GM19240 (cell line): ENCODE measurements around the gene RDH8.

Experiments
- DNase-seq: peaks from one replicate; pipeline ENCODE4 v3.0.0; 2011; ENCODE audit warnings: low spot score; ENCODE audit not compliant: insufficient read length

Gene RDH8, protein sequence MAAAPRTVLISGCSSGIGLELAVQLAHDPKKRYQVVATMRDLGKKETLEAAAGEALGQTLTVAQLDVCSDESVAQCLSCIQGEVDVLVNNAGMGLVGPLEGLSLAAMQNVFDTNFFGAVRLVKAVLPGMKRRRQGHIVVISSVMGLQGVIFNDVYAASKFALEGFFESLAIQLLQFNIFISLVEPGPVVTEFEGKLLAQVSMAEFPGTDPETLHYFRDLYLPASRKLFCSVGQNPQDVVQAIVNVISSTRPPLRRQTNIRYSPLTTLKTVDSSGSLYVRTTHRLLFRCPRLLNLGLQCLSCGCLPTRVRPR

DNA sequence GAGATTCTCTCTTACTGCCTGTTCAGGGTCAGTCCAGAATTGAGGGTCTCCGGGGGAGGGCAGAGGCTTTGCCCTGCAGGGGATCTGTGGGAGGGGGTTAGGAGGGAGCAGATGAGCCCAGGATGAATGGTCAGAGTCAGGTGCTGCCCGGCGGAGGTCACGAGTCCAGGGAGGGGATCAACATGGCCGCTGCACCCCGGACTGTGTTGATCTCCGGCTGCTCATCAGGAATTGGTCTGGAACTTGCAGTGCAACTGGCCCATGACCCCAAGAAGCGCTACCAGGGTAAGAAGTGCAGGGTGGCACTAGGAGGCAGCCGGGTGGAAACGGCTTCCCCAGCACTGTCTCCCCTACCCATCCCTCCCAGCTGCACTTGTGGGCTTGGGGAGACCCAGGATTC is at the start of gene RDH8:
RDH8 (plus strand) TSS at position 168 of the 400 bp plus-strand sequence; CDS start at position 183, 15 bp downstream.
- DNase-seq = no peak

GRCh38 chr19:9966024-9966423 is 47.3 kb upstream of the RDH8 start:
- DNase-seq = no peak

DNA sequence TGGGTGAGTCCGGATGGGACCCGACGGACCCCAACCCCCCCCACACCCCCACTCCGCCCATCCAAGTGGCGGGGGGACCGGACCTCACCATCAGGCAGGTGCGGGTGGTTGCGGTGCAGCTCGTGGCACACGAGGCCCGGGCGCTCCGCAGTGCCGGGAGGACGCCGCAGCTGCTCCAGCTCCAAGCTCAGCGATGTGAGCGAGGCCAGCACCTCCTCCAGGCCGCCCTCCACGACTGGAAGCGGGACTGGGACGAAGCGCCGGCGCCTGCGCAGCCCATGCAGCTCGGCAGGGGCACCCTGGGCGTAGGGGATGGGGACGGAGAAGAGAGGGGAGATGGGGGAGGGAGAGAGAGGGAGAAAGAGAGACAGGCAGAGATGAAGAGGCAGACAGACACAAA is 46.8 kb upstream of the RDH8 start:
- DNase-seq = no peak

GRCh38 chr19:9967326-9967725 is 46.0 kb upstream of the RDH8 start:
- no peak for DNase-seq

- DNase-seq = no peak
These were observed 44.2 kb upstream of the RDH8 start for GRCh38 chr19:9968820-9969687.

DNA sequence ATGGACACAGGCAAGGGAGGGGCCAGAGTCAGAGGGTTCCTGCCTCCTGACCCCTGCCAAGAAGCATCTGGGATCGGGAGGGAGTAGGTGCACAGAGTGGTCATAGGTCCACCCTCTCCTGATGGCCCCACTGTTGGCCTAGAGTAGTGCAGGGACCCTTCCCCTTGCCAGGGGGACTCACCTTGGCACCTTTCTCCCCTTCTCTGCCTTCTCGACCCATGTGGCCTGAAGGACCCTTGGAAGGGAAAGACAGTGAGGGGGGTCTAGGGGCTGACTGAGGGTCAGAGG is 43.7 kb upstream of the RDH8 start:
- DNase-seq = no peak

DNA sequence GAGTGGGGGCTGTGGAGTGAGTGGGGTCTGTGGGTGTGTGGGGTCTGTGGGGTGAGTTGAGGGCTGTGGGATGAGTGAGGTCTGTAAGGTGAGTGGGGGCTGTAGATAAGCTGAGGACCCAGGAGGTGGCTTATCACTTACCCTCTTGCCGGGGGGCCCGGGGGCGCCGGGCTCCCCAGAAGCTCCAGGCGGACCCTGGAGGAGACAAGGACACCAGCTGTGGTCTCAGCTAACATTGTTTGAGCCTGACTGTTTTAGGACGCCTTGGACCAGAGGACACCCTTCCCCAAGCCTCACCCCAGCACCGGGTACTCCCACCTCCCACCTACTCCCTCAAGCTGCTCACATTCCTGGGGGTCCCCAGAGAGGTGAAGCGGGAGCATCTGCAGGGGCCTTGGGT is 42.8 kb upstream of the RDH8 start:
- no peak for DNase-seq

DNA sequence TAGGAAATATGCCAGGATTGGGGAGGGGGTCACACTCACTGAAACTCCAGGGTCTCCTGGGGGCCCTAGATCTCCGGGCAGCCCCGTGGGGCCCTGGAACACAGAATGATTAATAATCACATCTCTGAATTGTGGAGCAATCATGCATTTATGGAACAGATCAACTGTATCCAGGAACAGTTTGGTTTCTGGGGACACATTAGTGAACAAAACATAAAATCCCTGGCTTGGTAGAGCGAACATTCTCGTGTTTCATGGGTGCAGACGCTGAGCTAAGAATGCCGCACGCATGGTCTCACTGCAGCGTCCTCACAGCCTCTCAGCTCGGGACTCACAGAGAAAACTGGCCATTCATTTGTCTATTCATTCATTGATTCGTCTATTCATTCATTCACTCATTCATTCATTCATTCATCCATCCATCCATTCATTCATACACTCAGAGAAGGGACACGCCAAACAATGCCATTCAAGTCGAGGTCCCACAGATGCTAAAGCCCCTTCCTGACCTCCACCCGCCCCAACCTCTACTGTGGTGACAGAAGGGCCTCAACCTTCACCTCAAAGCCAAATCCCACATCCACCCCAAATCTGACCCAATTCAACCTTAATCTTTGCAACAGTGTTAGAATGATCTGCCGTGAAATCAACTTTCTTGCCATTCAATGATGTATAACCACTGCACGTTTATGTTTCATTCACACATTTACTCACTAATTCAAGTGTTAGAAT is 42.0 kb upstream of the RDH8 start:
- no peak for DNase-seq

DNA sequence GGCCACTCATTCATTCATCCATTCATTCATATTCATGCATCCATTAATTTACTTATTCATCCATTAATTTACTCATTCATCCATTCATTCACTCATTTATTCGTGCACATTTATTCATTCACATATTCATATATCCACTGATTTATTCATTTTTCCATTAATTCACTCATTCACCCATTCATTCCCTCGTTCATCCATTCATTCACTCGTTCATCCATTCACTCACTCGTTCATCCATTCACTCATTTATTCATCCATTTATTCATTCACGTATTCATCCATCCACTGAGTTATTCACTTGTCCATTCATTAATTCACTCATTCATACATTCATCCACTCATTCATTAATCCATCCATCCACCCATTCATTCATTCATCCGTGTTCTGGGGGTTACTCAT is 41.2 kb upstream of the RDH8 start:
- DNase-seq = no peak

- no peak for DNase-seq
These were observed 31.6 kb upstream of the RDH8 start for GRCh38 chr19:9981406-9982260.

DNA sequence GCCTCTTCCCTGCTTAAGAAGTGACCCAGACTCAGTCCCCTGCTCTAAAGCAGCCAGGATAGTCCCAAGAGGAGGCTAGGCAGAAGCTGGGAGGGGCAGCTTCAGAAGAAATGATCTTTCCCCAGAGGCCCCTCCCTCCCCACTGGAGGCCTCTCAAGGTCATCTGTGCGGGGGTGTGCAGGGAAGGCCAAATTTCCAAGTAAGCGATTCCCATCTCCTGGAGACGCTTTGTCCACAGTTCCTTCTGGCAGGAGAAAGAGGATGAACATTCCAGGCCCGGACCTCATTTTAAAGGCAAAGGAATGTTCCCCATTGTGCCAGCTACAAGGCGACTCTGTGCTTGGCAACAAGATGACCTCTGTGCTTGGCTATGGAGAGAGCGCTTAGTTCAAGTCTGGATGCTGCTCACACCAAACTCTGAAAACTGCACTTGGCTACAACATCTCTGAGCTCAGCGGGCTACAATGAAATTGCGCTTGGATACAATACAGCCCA is 26.4 kb upstream of the RDH8 start:
- no peak for DNase-seq

DNA sequence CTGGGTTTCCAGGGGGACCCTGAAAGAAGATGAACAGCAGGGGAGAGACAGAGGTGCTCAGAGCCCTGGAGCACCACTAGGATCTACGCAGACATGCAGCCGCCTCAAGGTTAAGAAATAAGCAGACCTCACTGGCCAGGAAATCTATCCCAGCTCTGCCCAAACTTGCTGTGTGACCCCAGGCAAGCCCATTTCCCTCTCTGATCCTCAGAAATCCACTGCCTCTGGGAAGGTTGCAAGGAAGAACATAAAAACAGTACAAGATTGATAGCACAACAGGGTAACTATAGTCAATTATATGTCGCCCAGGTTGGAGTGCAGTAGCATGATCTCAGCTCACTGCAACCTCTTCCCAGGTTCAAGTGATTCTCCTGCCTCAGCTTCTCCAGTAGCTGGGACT is 23.8 kb upstream of the RDH8 start:
- no peak for DNase-seq

DNA sequence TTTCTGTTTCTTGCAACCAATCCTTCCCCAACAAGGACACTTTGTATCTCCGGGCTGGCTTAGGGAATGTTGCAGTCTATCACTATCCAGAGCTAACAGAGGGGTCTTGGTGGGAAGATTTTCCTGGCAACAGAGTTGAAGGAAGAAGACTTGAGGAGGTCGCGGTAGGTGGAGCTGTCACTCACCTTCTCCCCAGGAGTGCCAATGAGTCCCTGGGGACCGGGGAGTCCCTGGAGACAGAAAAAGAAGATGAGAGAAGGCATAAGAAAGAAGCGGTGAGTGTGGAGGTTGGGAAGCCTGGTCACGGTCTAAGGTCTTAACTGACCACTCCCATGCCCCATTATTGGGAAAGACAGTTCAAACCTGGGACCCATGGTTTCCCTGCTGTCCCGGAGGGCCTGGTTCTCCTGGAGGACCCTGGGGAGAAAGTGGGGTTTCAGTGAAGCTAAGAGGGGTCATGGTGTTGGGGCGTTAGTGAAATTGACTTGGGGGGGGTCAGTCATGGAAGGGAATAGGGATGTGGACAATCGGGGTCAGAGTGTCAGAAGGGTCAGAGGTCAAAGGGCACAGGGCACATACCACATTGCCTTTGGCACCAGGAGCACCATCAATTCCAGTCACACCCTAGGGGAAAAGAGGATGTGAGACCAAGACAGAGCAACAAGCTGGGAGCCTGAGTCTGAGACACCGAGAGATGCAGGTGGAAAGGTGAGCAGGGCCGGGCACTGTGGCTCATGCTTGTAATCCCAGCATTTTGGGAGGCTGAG is 21.7 kb upstream of the RDH8 start:
- DNase-seq = no peak

DNA sequence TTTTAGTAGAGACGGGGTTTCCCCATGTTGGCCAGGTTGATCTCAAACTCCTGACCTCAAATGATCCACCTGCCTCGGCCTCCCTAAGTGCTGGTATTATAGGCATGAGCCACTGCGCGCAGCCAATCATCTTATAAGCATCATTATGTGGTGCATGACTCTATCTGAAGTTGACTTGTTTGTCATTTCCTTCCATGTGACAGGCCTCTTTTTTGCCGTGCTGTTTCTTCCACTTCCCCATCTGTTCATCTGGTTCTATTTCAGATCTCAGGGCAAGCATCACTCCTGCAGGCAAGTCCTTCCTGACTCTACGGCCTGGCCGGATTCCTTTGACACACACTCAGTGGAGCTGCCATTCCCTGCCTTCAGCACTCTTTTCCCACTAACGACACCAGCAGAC is 18.2 kb upstream of the RDH8 start:
- DNase-seq = no peak

GRCh38 chr19:9995999-9996398 is 17.3 kb upstream of the RDH8 start:
- DNase-seq = no peak

GRCh38 chr19:9996541-9996940 is 16.7 kb upstream of the RDH8 start:
- DNase-seq = no peak

DNA sequence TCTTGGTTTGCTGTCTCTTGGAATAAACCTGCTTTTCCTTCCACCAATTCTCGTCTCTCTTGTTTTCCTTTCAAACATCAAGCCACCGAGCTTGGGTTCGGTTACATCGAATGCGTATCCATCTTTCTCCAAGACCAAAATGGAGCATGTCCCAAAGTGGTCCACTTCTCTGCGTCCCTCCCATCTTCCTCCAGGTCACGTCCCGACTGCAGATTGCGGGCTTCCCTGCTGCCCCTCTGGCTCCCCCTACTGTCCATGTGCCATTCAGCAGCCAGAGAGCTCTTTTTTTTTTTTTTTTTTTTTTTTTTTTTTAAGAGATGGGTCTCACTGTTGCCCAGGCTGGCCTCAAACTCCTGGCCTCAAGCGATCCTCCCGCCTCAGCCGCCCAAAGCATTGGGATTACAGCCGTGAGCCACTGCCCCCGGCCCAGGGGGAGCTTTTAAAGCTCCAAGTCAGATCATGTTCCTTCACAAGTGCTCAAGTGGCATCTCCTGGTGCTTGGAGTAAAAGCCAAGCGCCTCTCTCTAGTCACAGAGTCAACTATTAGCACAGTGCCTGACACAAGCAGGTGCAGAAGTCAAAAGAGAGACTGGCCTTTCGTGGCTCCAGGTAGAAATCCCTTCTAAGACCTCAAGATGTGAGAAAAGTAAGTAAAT is 13.0 kb upstream of the RDH8 start:
- peak; percentile 76 for DNase-seq

- DNase-seq = no peak
These were observed 11.4 kb upstream of the RDH8 start for GRCh38 chr19:10001899-10002298.

DNA sequence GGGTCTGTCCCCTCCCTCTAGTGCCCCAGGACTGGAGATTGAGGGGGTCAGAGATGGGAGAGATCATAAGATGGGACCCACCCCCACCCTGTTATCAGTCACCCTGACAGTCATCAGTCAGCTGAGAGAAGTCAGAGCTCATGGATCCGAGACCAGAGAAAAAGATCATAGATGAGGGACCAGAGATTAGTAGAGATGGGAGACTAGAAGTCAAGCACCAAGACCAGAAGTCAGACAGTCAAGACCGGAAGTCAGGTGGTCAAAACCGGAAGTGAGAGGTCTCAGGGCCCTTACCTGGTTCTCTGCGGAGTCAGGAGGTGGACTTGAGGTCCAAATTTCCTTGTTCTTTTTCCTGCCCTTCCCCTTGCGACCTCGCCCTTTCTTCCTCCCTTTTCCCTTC is 10.0 kb upstream of the RDH8 start:
- DNase-seq = no peak

DNA sequence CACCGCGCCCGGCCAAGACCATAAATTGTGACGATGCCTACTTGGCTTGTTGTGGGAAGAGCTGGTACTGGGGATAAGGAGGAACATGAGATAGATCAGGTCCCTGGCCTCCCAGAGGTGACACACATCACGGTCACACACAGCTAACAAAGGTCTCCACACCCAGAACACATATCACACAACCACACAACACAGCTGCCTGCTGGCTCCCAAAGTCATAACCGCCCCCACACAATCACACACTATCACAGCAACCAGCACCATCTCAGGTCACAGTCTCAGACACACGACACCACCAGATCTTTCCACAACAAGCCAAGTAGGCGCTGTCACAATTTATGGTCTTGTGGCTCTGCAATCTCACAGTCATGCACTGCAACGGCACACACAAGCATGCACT is 8.7 kb upstream of the RDH8 start:
- DNase-seq = no peak
